Suprapubic skin (tissue), 4 donors: Measurements from ENCODE around the gene METTL22.

Source experiments
- EP300 ChIP-seq: sonication (generic); formaldehyde crosslinking; IDR thresholded peaks from one replicate; pipeline ENCODE4 v1.6.1; 2017; ENCODE audit warnings: antibody characterized with exemption
- POLR2A ChIP-seq, 2 donors: fragments of 450-650 bp; IDR thresholded peaks; one replicate each; pipeline ENCODE4 v1.6.1; 2017; ENCODE audit warnings: antibody characterized with exemption in 2 of 2, mild to moderate bottlenecking in 2 of 2, moderate library complexity in 2 of 2
- POLR2AphosphoS5 ChIP-seq, 3 donors: sonication (generic); formaldehyde crosslinking; IDR thresholded peaks; one replicate each; pipeline ENCODE4 v1.6.1; 2017; ENCODE audit warnings: antibody characterized with exemption in 3 of 3
- TF ChIP-seq, protein P1 (sequence below), 2 donors: fragments of 200-600 bp in 1 of 2; fragments of 450-650 bp in 1 of 2; sonication (generic) in 1 of 2; IDR thresholded peaks; one replicate each; pipeline ENCODE4 v1.5.1; 2016 to 2019; ENCODE audit warnings: antibody characterized with exemption in 2 of 2, mild to moderate bottlenecking in 1 of 2, moderate library complexity in 1 of 2

DNA sequence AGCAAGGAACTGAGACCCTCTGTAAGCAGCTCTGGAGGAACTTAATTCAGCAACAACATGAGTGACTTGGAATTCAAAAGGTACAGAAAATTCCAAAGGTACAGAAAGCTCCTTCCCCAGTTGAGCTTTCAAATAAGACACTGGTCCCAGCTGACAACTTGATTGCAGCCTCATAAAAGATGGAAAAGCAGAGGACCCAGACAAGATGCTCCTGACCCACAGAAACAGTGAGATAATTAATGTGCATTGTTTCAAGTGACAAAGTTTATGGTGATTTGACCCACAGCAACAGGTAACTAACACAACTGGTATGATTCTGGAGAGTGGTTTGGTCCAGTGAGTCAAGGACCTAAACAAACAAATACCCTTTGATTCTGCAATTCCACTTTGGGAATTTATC lies 15.9 kb upstream of the METTL22 start:
- TF ChIP-seq, protein P1, sequence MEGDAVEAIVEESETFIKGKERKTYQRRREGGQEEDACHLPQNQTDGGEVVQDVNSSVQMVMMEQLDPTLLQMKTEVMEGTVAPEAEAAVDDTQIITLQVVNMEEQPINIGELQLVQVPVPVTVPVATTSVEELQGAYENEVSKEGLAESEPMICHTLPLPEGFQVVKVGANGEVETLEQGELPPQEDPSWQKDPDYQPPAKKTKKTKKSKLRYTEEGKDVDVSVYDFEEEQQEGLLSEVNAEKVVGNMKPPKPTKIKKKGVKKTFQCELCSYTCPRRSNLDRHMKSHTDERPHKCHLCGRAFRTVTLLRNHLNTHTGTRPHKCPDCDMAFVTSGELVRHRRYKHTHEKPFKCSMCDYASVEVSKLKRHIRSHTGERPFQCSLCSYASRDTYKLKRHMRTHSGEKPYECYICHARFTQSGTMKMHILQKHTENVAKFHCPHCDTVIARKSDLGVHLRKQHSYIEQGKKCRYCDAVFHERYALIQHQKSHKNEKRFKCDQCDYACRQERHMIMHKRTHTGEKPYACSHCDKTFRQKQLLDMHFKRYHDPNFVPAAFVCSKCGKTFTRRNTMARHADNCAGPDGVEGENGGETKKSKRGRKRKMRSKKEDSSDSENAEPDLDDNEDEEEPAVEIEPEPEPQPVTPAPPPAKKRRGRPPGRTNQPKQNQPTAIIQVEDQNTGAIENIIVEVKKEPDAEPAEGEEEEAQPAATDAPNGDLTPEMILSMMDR (IDR thresholded peaks at IDR 0.05) = no peak
- no peak for TF ChIP-seq POLR2A (IDR thresholded peaks at IDR 0.05)
- no peak for TF ChIP-seq POLR2AphosphoS5 (IDR thresholded peaks at IDR 0.05)
- no peak for TF ChIP-seq EP300
